Testis (tissue), 3 donors: ENCODE measurements around the gene CHDH. TPM values are rescaled to one million over a fixed set of nuclear protein-coding genes. Genes with fewer than 3 reads are reported as not detected.

ENCODE experiments used
- DNase-seq: peaks from one replicate; pipeline ENCODE4 v3.0.0-alpha.2; 2019
- H3K27ac ChIP-seq, 2 donors: fragments of 200-600 bp; sonication (generic); one replicate each; pipeline ENCODE4 v1.5.1; 2019
- H3K27me3 ChIP-seq: fragments of 200-600 bp; sonication (generic); one replicate; pipeline ENCODE4 v1.5.1; 2019
- H3K36me3 ChIP-seq: fragments of 200-600 bp; sonication (generic); one replicate; pipeline ENCODE4 v1.5.1; 2017; ENCODE audit warnings: low read depth; ENCODE audit errors: missing control alignments
- H3K4me1 ChIP-seq: fragments of 200-600 bp; sonication (generic); one replicate; pipeline ENCODE4 v1.5.1; 2019
- H3K4me3 ChIP-seq, 2 donors: fragments of 200-600 bp; sonication (generic); one replicate each; pipeline ENCODE4 v1.5.1; 2017 to 2019
- H3K9me3 ChIP-seq: fragments of 200-600 bp; sonication (generic); one replicate; pipeline ENCODE4 v1.5.1; 2017
- CTCF ChIP-seq, 3 experiments: fragments of 450-650 bp in 2 of 3; fragments of 200-600 bp in 1 of 3; sonication (generic) in 1 of 3; IDR thresholded peaks; one replicate each; pipeline ENCODE4 v1.5.1; 2016 to 2019; ENCODE audit warnings: antibody characterized with exemption in 3 of 3, mild to moderate bottlenecking in 2 of 3, moderate library complexity in 1 of 3
- POLR2A ChIP-seq: fragments of 450-650 bp; IDR thresholded peaks from one replicate; pipeline ENCODE4 v1.6.1; 2017; ENCODE audit warnings: antibody characterized with exemption, mild to moderate bottlenecking, moderate library complexity
- WGBS, 2 donors: methylation state at CpG; one replicate each; pipeline ENCODE4 v1.1.5; 2018; 5-methylcytosine and 5-hydroxymethylcytosine counted together
- intact Hi-C: fragments of 100-400 bp; cut with DNase I; formaldehyde crosslinking; loops from one replicate; pipeline ENCODE4 v1.15.1; 2023; ENCODE audit warnings: low total_unique reads
- polyA plus RNA-seq: library from polyadenylated mRNA; stranded (reverse); fragments of 350-450 nt; fragmentation: Illumina TruSeq; extraction: RNeasy Lipid Tissue Mini Kit (QIAGEN cat#74804); gene quantifications from one replicate; pipeline ENCODE4 v1.2.3, GENCODE V29; 2014; ENCODE audit warnings: low read depth, low replicate concordance; ENCODE audit not compliant: insufficient read depth
- total RNA-seq, 2 donors: library from RNA; depleted of rRNA; stranded (reverse); fragments of >200 nt; gene quantifications; one replicate each; pipeline ENCODE4 v1.2.3, GENCODE V29; 2016

Gene CHDH
- total and polyA plus RNA-seq, 3 donors from 2014 or later = 13.5 to 41.4 (median 28.1) TPM

- H3K27ac ChIP-seq = no peak overlapping the region
- H3K27me3 ChIP-seq = no peaks in the 10 kb centered on the region
- WGBS, 2 donors = 82 to 92% methylated on average over 3 to 6 of the region's 6 CpGs
- intact Hi-C loops = no loop called here
- TF ChIP-seq POLR2A = no peak
- no peak for TF ChIP-seq CTCF (IDR thresholded peaks at IDR 0.05)
- H3K9me3 ChIP-seq = no peaks in the 10 kb centered on the region
- peak; percentile 10 for DNase-seq
- no peaks in the 10 kb centered on the region for H3K36me3 ChIP-seq
- no peaks in the 10 kb centered on the region for H3K4me1 ChIP-seq
- H3K4me3 ChIP-seq = no peak overlapping the region
These were observed 29.0 kb downstream of the CHDH start for GRCh38 chr3:53817211-53817610.

- TF ChIP-seq CTCF (IDR thresholded peaks at IDR 0.05) (no peak), POLR2A (no peak)
- Histone ChIP-seq H3K4me3 (no peak overlapping the region), H3K27ac (no peak overlapping the region), H3K36me3 (no peaks in the 10 kb centered on the region), H3K4me1 (no peaks in the 10 kb centered on the region), H3K9me3 (no peaks in the 10 kb centered on the region), H3K27me3 (no peaks in the 10 kb centered on the region)
- intact Hi-C loops = no loop called here
- DNase-seq = peak; percentile 5
- 84 to 85% methylated on average over 4 of the region's 4 CpGs for WGBS, 2 donors
These were observed 29.8 kb downstream of the CHDH start for GRCh38 chr3:53816425-53816824.

- Histone ChIP-seq H3K27me3 (no peaks in the 10 kb centered on the region), H3K4me3 (no peak overlapping the region), H3K27ac (no peak overlapping the region), H3K4me1 (no peaks in the 10 kb centered on the region), H3K9me3 (no peaks in the 10 kb centered on the region), H3K36me3 (no peaks in the 10 kb centered on the region)
- intact Hi-C loops = no loop called here
- TF ChIP-seq POLR2A (no peak), CTCF (IDR thresholded peaks at IDR 0.05) (no peak)
- WGBS, 2 donors = 89 to 96% methylated on average over 7 of the region's 7 CpGs
- DNase-seq = peak; percentile 2
These were observed 30.6 kb downstream of the CHDH start for GRCh38 chr3:53815651-53816050.

- H3K9me3 ChIP-seq = no peaks in the 10 kb centered on the region
- H3K4me3 ChIP-seq = no peak overlapping the region
- no peaks in the 10 kb centered on the region for H3K36me3 ChIP-seq
- peak; percentile 3 for DNase-seq
- no peak for TF ChIP-seq CTCF (IDR thresholded peaks at IDR 0.05)
- no peak for TF ChIP-seq POLR2A
- WGBS, 2 donors = 91 to 93% methylated on average over 4 of the region's 4 CpGs
- intact Hi-C loops = no loop called here
- H3K27ac ChIP-seq = no peak overlapping the region
- no peaks in the 10 kb centered on the region for H3K27me3 ChIP-seq
- H3K4me1 ChIP-seq = no peaks in the 10 kb centered on the region
These were observed 31.2 kb downstream of the CHDH start for GRCh38 chr3:53815067-53815466.

- no peak for TF ChIP-seq CTCF (IDR thresholded peaks at IDR 0.05)
- TF ChIP-seq POLR2A = no peak
- Histone ChIP-seq H3K4me1 (no peaks in the 10 kb centered on the region), H3K36me3 (no peaks in the 10 kb centered on the region), H3K4me3 (no peak overlapping the region), H3K27ac (no peak overlapping the region), H3K9me3 (no peaks in the 10 kb centered on the region), H3K27me3 (no peaks in the 10 kb centered on the region)
- peak; percentile 6 for DNase-seq
- intact Hi-C loops = no loop called here
- WGBS, 2 donors = 87 to 92% methylated on average over 10 of the region's 10 CpGs
These were observed 32.3 kb downstream of the CHDH start for GRCh38 chr3:53813876-53814275.
